Heart left ventricle (tissue), 16 donors: ENCODE measurements around the gene OPRD1. TPM values are rescaled to one million over a fixed set of nuclear protein-coding genes. Genes with fewer than 3 reads are reported as not detected.
"Not testable (repeated sequence)": the region's sequence is repeated elsewhere in the genome, so short reads cannot be mapped to it uniquely, and the experiment has no call there.

Experiments used
- ATAC-seq, 4 donors: fragments of 200-7000 bp; cut with Tn5 transposase; one replicate each; pipeline ENCODE4 v1.9.1; 2020 to 2022; ENCODE audit warnings: moderate library complexity in 4 of 4, mild to moderate bottlenecking in 3 of 4, moderate number of reproducible peaks in 1 of 4
- DNase-seq, 5 donors: peaks; one replicate each; pipeline ENCODE4 v3.0.0-alpha.2; 2020
- H3K27ac ChIP-seq, 12 donors: fragments of 200-600 bp; sonication (generic) in 4 of 12; one replicate each; pipeline versions ENCODE4 v1.5.0 to v1.8.0; 2016 to 2022; ENCODE audit warnings: mild to moderate bottlenecking in 2 of 12
- H3K27me3 ChIP-seq, 9 donors: fragments of 200-600 bp; sonication (generic) in 2 of 9; one replicate each; pipeline versions ENCODE4 v1.5.1 to v1.8.0; 2016 to 2022; ENCODE audit warnings: mild to moderate bottlenecking in 3 of 9
- H3K36me3 ChIP-seq, 9 donors: fragments of 200-600 bp; sonication (generic) in 2 of 9; one replicate each; pipeline versions ENCODE4 v1.5.0 to v1.8.0; 2018 to 2022; ENCODE audit warnings: mild to moderate bottlenecking in 2 of 9
- H3K4me1 ChIP-seq, 12 donors: fragments of 200-600 bp; sonication (generic) in 4 of 12; one replicate each; pipeline versions ENCODE4 v1.5.0 to v1.8.0; 2016 to 2022; ENCODE audit warnings: mild to moderate bottlenecking in 3 of 12
- H3K4me3 ChIP-seq, 12 donors: fragments of 200-600 bp; sonication (generic) in 4 of 12; one replicate each; pipeline versions ENCODE4 v1.5.0 to v1.8.0; 2017 to 2022; ENCODE audit warnings: mild to moderate bottlenecking in 9 of 12, moderate library complexity in 4 of 12
- H3K9me3 ChIP-seq, 12 donors: fragments of 200-600 bp; sonication (generic) in 4 of 12; one replicate each; pipeline versions ENCODE4 v1.5.0 to v1.8.0; 2016 to 2022; ENCODE audit warnings: mild to moderate bottlenecking in 1 of 12
- CTCF ChIP-seq, 12 donors: fragments of 200-600 bp; sonication (generic) in 4 of 12; IDR thresholded peaks; one replicate each; pipeline versions ENCODE4 v1.5.0 to v1.8.0; 2018 to 2022; ENCODE audit warnings: antibody characterized with exemption in 12 of 12, mild to moderate bottlenecking in 5 of 12
- POLR2A ChIP-seq, 2 donors: fragments of 450-650 bp; IDR thresholded peaks; one replicate each; pipeline ENCODE4 v1.6.1; 2017; ENCODE audit warnings: antibody characterized with exemption in 2 of 2, mild to moderate bottlenecking in 2 of 2, moderate library complexity in 2 of 2
- WGBS, 4 donors: extraction: QIAGEN DNeasy Blood & Tissue Kit in 2 of 4; methylation state at CpG; one replicate each; pipeline versions ENCODE4 v1.1.5 to v1.1.7; 2013 to 2018; 5-methylcytosine and 5-hydroxymethylcytosine counted together
- intact Hi-C, 10 donors: fragments of 100-400 bp; cut with DNase I; formaldehyde crosslinking; loops; one replicate each; pipeline versions ENCODE4 v1.11.1 to v1.14.2; 2022
- polyA plus RNA-seq, 2 donors: library from polyadenylated mRNA; stranded (reverse); fragments of 200-250 nt; gene quantifications; one replicate each; pipeline ENCODE4 v1.2.3, GENCODE V29; 2013
- total RNA-seq, 9 donors: library from RNA; depleted of rRNA in 2 of 9; stranded (reverse); fragments of >200 nt in 2 of 9; fragmentation: NEBNext Ultra II Directional in 3 of 9; extraction: Animal tissue kit (Norgen Biotek cat#: 25700) in 3 of 9; gene quantifications; one replicate each; pipeline versions ENCODE4 v1.1.0 to v1.2.4, GENCODE V29; 2016 to 2023
- donor health status: ischemic (EF 13 %, LVEDD 7.1; RV severe dilation, severe dysfunction).
- donor health status: healthy with polysubstance abuse.
- donor health status: DM: no; HTN: yes; CAD: no.
- donor health status: DM: no; HTN: no; CAD: no.
- donor health status: ischemic (EF 25% LVEDD 6.9; RV normal size, moderate dysfunction).
- donor health status: ischemic (EF 25% LVEDD 5.7; RV mildly dilated, moderate dysfunction).
- donor health status: healthy.
- donor health status: DM: yes; HTN: yes; CAD: no.
- donor health status: ischemic (EF 35%, LVEDD 5.7; RV mildly dilated, moderate dysfunction).
- donor health status: nonischemic (EF 11% LVEDD 7.7; RV severe dilation, severe dysfunction).
- donor health status: DM: yes; HTN: yes; CAD: no.
- donor health status: PGD.
- donor health status: ischemic (EF 29% LVEDD 5.4; RV normal size, mild dysfunction).
- donor health status: nonischemic (EF 23%, LVEDD 6.1; RV moderate dilation, normal function).

OPRD1 gene
- total and polyA plus RNA-seq, 11 donors = under 0.01 to 0.02 (median 0.01) TPM; not detected in 7

GRCh38 chr1:28845786-28846543, 34.0 kb downstream of the OPRD1 start:
- TF ChIP-seq POLR2A (IDR thresholded peaks at IDR 0.05) (no peak), CTCF (IDR thresholded peaks at IDR 0.05) (no peak)
- Histone ChIP-seq H3K4me1 (no peaks in the 10 kb centered on the region), H3K9me3 (no peaks in the 10 kb centered on the region), H3K27ac (no peak overlapping the region), H3K4me3 (no peak overlapping the region), H3K36me3 (no peaks in the 10 kb centered on the region), H3K27me3 (no peaks in the 10 kb centered on the region)
- intact Hi-C loops = no loop called here
- whole genome bisulfite sequencing, 4 donors = 49 to 76% (median 66%) methylated on average over 8 of the region's 8 CpGs
- DNase-seq (no peak), ATAC-seq (no peak)

- intact Hi-C loops, H3K36me3 ChIP-seq, ATAC-seq, H3K27me3 ChIP-seq, H3K4me1 ChIP-seq, H3K27ac ChIP-seq, H3K9me3 ChIP-seq, H3K4me3 ChIP-seq, DNase-seq: not testable (repeated sequence)
- 91 to 99% (median 93%) methylated on average over 6 of the region's 6 CpGs for WGBS, 4 donors
These were observed 35.2 kb downstream of the OPRD1 start for GRCh38 chr1:28847207-28847606.

- Histone ChIP-seq H3K27me3 (peaks cover 0 to 10% (median 0%) of the 10 kb centered on the region in 9 donors), H3K4me1 (no peaks in the 10 kb centered on the region), H3K4me3 (no peak overlapping the region), H3K36me3 (no peaks in the 10 kb centered on the region), H3K27ac (no peak overlapping the region), H3K9me3 (no peaks in the 10 kb centered on the region)
- 70 to 91% (median 80%) methylated on average over 3 of the region's 3 CpGs for WGBS, 4 donors
- DNase-seq = no peak
- no peak for TF ChIP-seq CTCF (IDR thresholded peaks at IDR 0.05)
- TF ChIP-seq POLR2A (IDR thresholded peaks at IDR 0.05) = no peak
- intact Hi-C loops = no loop called here
- no peak for ATAC-seq
These were observed 36.4 kb downstream of the OPRD1 start for GRCh38 chr1:28848416-28848815.

- Histone ChIP-seq H3K27me3 (peaks cover 0 to 19% (median 6%) of the 10 kb centered on the region in 9 donors), H3K4me3 (no peak overlapping the region), H3K36me3 (no peaks in the 10 kb centered on the region), H3K27ac (no peak overlapping the region), H3K9me3 (no peaks in the 10 kb centered on the region), H3K4me1 (no peaks in the 10 kb centered on the region)
- ATAC-seq (no peak), DNase-seq (no peak)
- 73 to 79% (median 74%) methylated on average over 3 of the region's 3 CpGs for WGBS, 4 donors
- intact Hi-C loops = no loop called here
- TF ChIP-seq POLR2A (IDR thresholded peaks at IDR 0.05) (no peak), CTCF (IDR thresholded peaks at IDR 0.05) (no peak)
These were observed 41.2 kb downstream of the OPRD1 start for GRCh38 chr1:28853093-28853742.

GRCh38 chr1:28854406-28854805, 42.4 kb downstream of the OPRD1 start:
- DNase-seq, H3K4me3 ChIP-seq, H3K27ac ChIP-seq, ATAC-seq, intact Hi-C loops, H3K9me3 ChIP-seq, H3K4me1 ChIP-seq, H3K36me3 ChIP-seq: not testable (repeated sequence)
- peaks cover 0 to 19% (median 6%) of the 10 kb centered on the region in 9 donors for H3K27me3 ChIP-seq
- WGBS, 4 donors = 85 to 92% (median 89%) methylated on average over 7 of the region's 7 CpGs
